ENCODE results near the gene TFPI.
"Not testable (repeated sequence)": the region's sequence is repeated elsewhere in the genome, so short reads cannot be mapped to it uniquely, and the experiment has no call there.

The TFPI gene

DNA sequence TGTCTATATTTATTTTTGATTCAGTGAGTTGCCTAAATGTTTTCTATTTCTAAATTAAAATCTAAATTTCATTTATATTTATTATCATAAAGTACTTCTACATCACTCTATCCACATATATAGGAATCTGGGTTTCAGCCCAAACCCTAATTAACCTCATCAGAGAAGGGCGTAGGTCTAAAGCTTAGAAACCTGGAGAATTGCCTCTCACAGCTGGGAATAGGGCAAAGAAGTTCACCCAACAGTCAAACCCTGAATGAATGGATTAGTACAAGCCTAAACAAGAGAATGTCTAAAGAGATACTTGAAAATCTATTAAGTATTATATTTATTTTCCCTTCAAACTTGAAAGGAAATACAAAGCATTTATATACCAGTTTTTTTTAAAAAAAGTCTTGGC lies 26.2 kb downstream of the TFPI start:
- DNase-seq (ENCODE audit: low spot score) = no peak

GRCh38 chr2:187527262-187527661 lies 27.0 kb downstream of the TFPI start:
- DNase-seq (ENCODE audit: low spot score) = peak; percentile 46

DNA sequence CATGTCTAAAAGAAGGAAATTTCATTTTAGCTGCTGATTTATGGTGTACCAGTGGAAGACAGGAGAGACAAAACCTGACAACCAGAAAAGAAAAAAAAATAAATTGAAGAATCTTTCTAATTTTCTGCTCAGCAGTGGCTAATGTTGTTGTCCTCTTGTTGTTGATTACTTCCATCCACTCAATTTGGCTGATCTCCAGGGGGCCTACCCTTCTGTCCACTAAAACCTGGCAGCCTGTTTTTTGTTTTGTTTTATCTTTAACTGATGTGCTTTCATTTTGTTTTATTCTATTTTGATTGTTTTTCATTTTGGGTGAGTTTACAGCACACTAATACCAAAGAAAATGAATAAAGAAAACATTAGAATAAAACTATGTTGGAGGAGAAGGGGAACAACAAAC lies 27.4 kb downstream of the TFPI start:
- DNase-seq (ENCODE audit: low spot score) = no peak

DNA sequence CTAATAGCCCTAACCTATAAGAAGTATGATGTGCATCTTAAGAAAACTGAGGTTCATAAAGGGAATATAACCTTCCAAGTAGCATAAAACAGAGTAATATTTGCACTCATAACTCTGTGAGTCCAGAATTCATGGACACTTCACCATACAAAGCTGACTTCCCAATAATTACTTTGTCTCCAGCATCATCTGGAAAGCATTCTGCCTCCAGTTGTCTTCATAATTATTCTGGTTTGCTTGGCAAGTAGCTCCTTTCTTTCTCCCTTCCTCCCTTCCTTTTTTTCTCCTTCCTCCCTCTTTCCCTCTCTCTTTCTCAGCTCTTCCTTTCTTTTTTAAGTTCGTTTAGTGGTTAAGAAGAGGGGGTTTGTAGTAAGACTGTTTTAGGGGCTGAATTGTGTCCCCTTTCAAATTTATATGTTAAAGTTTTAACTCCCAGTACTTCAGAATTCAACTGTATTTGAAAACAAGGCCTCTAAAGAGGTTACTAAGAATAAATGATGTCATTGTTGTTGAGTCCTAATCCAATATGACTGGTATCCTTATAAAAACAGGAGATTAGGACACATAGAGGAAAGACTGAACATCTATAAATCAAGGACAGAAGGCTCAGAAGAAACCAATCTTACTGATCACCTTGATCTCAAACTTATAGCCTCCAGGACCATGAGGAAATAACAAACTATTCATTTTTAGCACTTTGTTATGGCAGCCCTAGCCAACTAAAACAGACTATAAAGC lies 28.9 kb downstream of the TFPI start:
- no peak for DNase-seq (ENCODE audit: low spot score)

- DNase-seq (ENCODE audit: low spot score) = no peak
Measured at GRCh38 chr2:187523325-187523724, 30.9 kb downstream of the TFPI start.

DNA sequence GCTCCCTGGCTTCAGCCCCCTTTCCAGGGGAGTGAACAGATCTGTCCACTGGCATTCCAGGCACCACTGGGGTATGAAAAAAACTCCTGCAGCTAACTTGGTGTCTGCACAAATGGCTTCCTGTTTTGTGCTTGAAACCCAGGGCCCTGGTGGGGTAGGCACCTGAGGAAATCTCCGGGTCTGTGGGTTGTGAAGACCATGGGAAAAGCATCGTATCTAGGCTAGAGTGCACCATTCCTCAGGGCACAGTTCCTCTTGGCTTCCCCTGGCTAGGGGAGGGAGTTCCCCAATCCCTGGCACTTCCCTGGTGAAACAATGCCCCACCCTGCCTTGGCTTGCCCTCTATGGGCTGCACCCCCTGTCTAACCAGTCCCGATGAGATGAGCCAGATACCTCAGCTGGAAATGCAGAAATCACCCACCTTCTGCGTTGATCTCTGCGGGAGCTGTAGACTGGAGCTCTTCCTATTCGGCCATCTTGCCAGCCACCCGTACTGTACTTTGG lies 34.1 kb downstream of the TFPI start:
- DNase-seq (ENCODE audit: low spot score) = no peak

GRCh38 chr2:187519419-187520120 lies 34.7 kb downstream of the TFPI start:
- no peak for DNase-seq (ENCODE audit: low spot score)

GRCh38 chr2:187517750-187518361 lies 36.4 kb downstream of the TFPI start:
- DNase-seq (ENCODE audit: low spot score) = not testable (repeated sequence)

DNA sequence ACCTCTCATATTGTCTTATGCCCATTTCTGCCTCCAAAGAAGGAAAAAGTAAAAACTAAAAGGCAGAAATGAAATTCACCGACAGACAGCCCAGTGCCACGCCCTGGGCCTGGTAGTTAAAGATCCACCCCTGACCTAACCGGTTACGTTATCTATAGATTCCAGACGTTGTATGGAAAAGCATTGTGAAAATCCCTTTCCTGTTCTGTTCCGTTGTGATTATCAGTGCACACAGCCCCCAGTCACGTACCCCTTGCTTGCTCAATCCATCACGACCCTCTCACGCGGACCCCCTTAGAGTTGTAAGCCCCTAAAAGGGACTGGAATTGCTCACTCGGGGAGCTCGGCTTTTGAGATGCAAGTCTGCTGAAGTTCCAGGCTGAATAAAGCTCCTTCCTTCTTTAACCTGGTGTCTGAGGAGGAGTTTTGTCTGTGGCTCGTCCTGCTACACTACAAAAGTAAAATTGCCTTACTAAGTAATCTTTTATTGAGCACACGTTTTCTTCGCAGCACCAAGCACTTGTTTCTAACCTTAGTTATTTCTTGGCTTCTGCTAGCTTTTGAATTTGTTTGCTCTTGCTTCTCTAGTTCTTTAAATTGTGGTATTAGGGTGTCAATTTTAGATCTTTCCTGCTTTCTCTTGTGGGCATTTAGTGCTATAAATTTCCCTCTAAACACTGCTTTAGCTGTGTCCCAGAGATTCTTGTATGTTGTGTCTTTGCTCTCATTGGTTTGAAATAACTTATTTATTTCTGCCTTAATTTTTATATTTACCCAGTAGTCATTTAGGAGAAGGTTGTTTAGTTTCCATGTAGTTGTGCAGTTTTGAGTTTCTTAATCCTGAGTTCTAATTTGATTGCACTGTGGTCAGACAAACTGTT lies 37.4 kb downstream of the TFPI start:
- not testable (repeated sequence) for DNase-seq (ENCODE audit: low spot score)

DNA sequence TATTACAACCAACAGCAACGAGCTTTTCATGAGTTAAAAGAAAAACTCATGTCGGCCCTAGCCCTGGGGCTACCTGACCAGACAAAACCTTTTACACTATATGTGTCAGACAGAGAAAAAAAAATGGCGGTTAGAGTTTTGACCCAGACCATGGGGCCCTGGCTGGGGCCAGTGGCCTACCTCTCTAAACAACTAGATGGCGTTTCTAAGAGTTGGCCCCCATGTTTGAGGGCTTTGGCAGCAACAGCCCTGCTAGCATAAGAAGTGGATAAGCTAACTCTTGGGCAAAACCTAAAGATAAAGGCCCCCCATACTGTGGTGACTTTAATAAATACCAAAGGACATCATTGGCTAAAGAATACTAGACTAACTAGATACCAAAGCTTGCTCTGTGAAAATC lies 39.3 kb downstream of the TFPI start:
- no peak for DNase-seq (ENCODE audit: low spot score)

DNA sequence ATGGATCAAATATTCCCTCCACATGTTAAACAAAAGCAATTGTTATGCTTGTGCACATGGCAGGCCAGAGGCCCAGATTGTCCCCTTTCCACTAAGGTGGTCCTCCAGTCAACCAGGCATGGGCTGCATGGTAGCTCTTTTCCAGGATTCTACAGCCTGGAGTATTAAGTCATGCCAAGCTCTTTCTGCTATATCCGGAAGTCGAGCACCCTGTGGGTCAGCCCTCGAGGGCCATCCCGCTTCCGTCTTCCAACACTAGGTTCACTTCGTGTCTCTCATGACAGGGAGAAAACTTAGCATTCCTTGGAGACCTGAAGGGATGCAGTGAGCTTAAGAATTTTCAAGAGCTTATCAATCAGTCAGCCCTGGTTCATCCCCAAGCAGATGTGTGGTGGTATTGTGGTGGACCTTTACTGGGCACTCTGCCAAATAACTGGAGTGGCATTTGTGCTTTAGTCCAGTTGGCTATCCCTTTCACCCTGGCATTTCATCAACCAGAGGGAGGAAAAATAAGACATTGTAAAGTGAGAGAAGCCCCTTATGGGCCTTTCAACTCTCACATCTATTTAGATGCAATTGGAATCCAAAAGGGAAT lies 39.9 kb downstream of the TFPI start:
- DNase-seq (ENCODE audit: low spot score) = not testable (repeated sequence)

- not testable (repeated sequence) for DNase-seq (ENCODE audit: low spot score)
Measured at GRCh38 chr2:187513460-187514234, 40.6 kb downstream of the TFPI start.

GRCh38 chr2:187511356-187512315 lies 42.6 kb downstream of the TFPI start:
- DNase-seq (ENCODE audit: low spot score) = no peak

DNA sequence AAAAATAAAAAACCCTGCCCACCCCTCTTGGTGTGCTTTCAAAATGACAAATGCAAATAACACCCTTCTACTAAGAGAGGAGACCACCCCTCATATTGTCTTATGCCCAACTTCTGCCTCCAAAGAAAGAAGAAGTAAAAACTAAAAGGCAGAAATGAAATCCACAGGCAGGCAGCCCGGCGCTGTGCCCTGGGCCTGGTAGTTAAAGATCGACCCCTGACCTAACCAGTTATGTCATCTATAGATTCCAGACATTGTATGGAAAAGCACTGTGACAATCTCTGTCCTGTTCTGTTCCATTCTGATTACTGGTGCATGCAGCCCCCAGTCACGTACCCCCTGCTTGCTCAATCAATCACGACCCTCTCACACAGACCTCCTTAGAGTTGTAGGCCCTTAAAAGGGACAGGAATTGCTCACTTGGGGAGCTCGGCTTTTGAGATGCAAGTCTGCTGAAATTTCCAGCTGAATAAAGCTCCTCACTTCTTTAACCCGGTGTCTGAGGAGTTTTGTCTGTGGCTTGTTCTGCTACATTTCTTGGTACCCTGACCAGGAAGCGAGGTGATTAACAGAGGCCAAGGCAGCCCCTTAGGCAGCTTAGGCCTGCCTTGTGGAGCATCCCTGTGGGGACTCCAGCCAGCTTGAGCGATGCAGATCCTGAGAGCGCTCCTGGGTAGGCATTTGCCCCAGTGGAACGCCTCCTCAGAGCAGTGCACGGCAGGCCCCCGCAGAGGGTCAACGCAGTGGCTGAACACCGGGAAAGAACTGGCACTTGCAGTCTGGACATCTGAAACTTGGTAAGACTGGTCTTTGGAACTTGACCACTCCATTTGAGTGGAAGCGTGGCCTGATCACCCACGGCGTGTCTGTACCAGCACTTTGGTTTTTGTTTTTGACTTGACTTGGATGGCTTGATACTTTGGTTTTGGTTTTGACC lies 43.5 kb downstream of the TFPI start:
- not testable (repeated sequence) for DNase-seq (ENCODE audit: low spot score)

DNA sequence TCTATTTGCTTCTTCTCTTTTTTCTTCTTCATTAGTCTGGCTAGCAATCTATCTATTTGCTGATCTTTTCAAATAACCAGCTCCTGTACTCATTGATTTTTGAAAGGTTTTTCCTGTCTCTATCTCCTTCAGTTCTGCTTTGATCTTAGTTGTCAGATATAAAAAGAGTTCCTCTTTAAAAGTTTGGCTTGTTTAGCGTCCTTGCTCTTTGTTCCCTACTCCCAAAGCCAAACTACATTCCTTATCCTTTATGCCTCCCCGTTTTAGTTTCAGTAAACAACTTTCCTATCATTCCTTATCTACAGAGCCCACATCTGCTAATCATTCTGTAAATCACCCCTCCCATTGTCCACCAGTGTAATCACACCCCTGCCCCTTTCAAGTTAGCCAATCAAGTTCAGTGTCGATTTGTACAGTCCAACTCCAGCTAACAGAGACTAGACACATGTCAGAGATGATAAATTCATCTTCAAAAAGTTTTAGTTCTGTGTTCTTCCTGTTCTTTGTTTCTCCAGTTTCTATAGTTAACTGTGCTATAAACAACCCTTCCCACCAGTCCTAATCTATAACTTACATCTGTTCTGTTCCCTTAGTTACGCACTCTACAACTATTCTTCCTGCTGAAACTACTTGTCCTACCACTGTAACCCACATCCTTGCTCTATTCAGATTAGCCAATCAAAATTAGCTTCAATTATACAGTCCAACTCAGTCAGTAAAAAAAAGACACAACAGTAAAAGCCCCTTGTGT lies 44.4 kb downstream of the TFPI start:
- no peak for DNase-seq (ENCODE audit: low spot score)

DNA sequence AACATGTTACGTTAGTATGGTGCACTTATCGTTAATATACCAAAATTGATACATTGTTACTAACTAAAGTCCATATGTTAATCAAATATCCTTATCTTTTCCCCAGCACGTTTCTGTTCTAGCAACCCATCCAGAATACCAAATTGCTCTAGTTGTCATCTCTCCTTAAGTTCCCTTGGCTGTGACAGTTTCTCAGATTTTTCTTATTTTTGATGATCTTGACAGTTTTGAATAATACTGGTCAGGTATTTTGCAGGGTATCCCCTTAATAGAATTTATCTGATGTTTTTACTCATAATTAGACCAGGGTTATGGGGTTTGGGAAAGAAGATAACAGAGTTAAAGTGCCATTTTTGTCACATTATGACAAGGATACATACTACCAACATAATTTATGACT lies 47.8 kb downstream of the TFPI start:
- DNase-seq (ENCODE audit: low spot score) = no peak

DNA sequence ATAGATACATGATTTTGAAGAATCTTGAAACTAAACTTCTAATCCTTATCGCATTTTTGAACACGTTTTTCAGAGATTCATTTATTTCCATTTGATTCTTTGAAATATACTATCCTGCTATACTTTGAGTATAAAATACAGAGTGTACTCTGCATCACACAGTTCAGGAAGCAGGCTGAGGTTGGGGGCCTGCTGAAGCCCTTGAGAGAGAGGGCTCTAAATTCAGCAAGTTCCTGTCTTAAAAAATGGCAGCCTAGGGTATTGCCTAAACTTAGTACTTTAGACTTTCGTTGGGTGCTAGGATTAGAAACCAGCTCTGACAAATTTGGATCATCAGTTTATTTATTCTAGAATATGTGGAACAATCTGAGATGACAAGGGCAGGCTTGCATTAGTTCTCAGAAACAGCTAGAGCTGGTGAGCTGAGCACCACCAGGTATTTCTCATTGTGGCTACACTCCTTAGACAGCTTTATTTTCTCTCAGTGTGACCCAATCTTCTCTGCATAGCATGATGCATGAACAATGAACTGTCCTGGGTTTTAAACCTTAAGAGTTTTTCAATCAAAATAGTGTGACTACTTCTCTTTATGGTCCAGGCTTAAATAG lies 49.1 kb downstream of the TFPI start:
- DNase-seq (ENCODE audit: low spot score) = no peak
